Measurements from ENCODE around the gene SPATA31C2.
"Not testable (repeated sequence)": the region's sequence is repeated elsewhere in the genome, so short reads cannot be mapped to it uniquely, and the experiment has no call there.

SPATA31C2 gene

GRCh38 chr9:88138375-88138774, at the start of gene SPATA31C2:
Gene SPATA31C2 (minus strand): TSS chr9:88138475. CDS start chr9:88138446, 29 bp downstream.
- DNase-seq, result not testable (repeated sequence)

GRCh38 chr9:88187631-88188030, 49.4 kb upstream of the SPATA31C2 start:
- DNase-seq, result no peak

GRCh38 chr9:88186495-88187110, 48.3 kb upstream of the SPATA31C2 start:
- DNase-seq, result no peak

GRCh38 chr9:88184976-88185375, 46.7 kb upstream of the SPATA31C2 start:
- no peak for DNase-seq

- DNase-seq, result no peak
These were observed 45.7 kb upstream of the SPATA31C2 start for GRCh38 chr9:88183798-88184495.

- DNase-seq, result no peak
These were observed 44.2 kb upstream of the SPATA31C2 start for GRCh38 chr9:88182501-88182900.

GRCh38 chr9:88180081-88180765, 41.9 kb upstream of the SPATA31C2 start:
- no peak for DNase-seq

- peak; percentile 3 for DNase-seq
These were observed 40.8 kb upstream of the SPATA31C2 start for GRCh38 chr9:88179062-88179521.

GRCh38 chr9:88178641-88179040, 40.4 kb upstream of the SPATA31C2 start:
- no peak for DNase-seq

- DNase-seq, result no peak
These were observed 39.1 kb upstream of the SPATA31C2 start for GRCh38 chr9:88177371-88177770.

- no peak for DNase-seq
These were observed 36.0 kb upstream of the SPATA31C2 start for GRCh38 chr9:88174324-88174723.

- peak; percentile 37 for DNase-seq
These were observed 35.2 kb upstream of the SPATA31C2 start for GRCh38 chr9:88173378-88173999.

- no peak for DNase-seq
These were observed 31.4 kb upstream of the SPATA31C2 start for GRCh38 chr9:88169700-88170099.

- DNase-seq, result no peak
These were observed 30.3 kb upstream of the SPATA31C2 start for GRCh38 chr9:88168564-88168963.

GRCh38 chr9:88166660-88167059, 28.4 kb upstream of the SPATA31C2 start:
- DNase-seq, result no peak

GRCh38 chr9:88164850-88165249, 26.6 kb upstream of the SPATA31C2 start:
- DNase-seq, result no peak

- DNase-seq, result no peak
These were observed 22.9 kb upstream of the SPATA31C2 start for GRCh38 chr9:88161144-88161543.

GRCh38 chr9:88143957-88144625, 5.8 kb upstream of the SPATA31C2 start:
- no peak for DNase-seq

GRCh38 chr9:88143179-88143578, 4.9 kb upstream of the SPATA31C2 start:
- DNase-seq, result no peak

- not testable (repeated sequence) for DNase-seq
These were observed 4.7 kb downstream of the SPATA31C2 start for GRCh38 chr9:88133552-88133951.

- not testable (repeated sequence) for DNase-seq
These were observed 8.7 kb downstream of the SPATA31C2 start for GRCh38 chr9:88129556-88129955.

- not testable (repeated sequence) for DNase-seq
These were observed 10.5 kb downstream of the SPATA31C2 start for GRCh38 chr9:88127700-88128300.

Measured in activated naive CD4-positive, alpha-beta T cell treated with Interleukin-2 at 50 U/mL for 16 hours (primary cell).